Glomerular visceral epithelial cell (primary cell): Measurements from ENCODE around the gene SLC23A1.

ENCODE experiments used
- DNase-seq: peaks from one replicate; pipeline ENCODE4 v3.0.0-alpha.2; 2016; ENCODE audit errors: extremely low spot score

SLC23A1 gene

DNA sequence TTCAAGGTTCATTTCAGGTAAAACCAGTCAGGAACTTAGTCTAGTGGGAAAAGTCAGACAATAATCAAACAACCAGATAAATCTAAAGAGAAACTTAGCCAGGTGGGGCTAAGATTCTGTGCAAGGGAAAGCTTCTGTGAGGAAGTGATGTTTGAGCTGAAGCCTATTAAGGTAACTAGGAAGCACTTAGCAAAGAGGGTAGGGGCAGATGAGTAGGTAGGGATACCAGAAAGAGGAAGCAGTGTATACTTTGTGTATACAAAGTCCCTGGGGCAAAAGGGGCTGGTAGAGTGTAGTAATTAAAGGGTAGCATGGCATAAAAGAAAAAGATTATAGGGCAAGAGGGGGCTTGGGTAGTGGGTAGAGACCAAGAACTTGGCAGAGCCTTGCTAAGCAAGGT is 24.4 kb upstream of the SLC23A1 start:
- DNase-seq: no peak

- no peak for DNase-seq
Observed at GRCh38 chr5:139406963-139407362, 23.9 kb upstream of the SLC23A1 start.

GRCh38 chr5:139404484-139404840 is 21.4 kb upstream of the SLC23A1 start:
- no peak for DNase-seq

DNA sequence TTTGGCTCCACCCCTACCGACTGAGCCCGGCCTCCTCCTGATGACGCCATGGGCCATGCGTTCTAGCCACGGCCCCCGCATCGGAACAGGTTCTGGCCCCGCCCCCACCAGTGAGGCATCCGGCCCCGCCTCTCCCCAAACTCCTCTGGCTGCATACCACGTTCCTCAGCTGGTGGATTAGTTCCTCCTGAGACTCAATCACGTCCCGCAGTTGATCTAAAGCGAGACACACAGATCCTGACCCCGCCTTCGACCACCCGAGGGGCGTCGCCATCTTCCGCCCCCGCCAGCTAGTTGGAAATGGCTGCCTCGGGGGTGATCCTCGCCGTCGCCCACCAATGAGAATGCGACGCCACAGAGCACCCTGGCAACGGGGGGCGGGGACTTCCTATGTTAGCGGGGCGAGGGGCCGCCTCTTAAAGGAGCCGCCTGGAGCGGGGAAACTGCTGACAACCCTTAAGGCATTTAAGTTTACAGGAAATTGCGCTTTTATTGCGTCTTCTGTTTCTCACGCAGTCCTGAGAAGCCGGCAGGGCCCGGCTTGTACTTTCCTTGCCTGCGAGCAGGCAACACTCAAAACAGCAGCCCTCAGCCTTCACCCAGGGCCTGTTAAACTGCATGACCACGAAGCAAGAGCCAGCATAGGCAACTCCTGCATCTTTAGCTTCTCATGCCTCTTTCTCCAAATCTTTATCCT is 20.8 kb upstream of the SLC23A1 start, which contains the start of gene SPATA24:
Gene SPATA24 (minus strand): TSS at position 303 of the 697 bp plus-strand sequence. CDS start 29 bp downstream, at position 274.
- peak; percentile 97 for DNase-seq

DNA sequence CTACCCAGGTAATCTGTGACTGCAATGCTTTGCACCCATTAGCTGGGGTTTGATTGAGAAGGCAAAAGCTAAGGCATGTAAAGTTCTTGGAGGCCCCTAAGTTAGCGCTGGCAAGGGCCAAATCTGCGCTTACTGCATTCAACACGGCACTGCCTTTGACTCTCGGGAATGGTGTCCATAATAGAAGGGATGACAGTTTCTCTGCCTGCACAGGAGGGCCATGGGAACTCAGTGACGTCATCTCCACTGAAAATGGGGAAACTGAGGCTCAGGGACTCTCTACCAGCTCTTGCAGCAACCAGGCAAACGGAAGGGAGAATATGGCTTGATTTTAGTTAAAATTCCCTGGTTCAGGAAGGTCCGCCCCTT is 20.3 kb upstream of the SLC23A1 start:
- no peak for DNase-seq

GRCh38 chr5:139402561-139403158 is 19.6 kb upstream of the SLC23A1 start:
- peak; percentile 31 for DNase-seq

DNA sequence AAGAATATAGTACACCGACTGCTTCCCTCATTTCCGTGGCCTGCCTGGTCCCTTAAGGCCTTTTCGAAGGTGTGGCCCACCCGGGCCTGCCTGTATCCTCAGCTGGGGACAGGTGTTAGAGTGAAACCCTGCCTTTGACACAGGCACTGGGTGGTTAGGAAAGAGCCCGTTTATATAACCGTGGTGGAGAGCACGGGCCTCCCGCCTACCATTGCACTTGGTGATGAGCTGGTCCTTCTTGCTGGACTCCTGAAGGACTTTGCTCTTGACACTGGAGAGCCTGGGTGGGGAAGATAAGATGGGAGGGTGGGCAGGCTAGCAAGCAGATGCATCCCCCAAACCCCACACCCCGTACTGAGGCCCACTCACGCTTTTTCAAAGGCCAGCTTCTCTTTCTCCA is 18.4 kb upstream of the SLC23A1 start:
- DNase-seq: no peak

GRCh38 chr5:139399501-139400121 is 16.5 kb upstream of the SLC23A1 start:
- no peak for DNase-seq

GRCh38 chr5:139397921-139398320 is 14.8 kb upstream of the SLC23A1 start:
- no peak for DNase-seq

- no peak for DNase-seq
Observed at GRCh38 chr5:139396691-139397090, 13.6 kb upstream of the SLC23A1 start.

- DNase-seq: peak; percentile 32
Observed at GRCh38 chr5:139395844-139396640, 12.9 kb upstream of the SLC23A1 start.

GRCh38 chr5:139394654-139395566 is 11.8 kb upstream of the SLC23A1 start, which contains the start of gene PROB1:
Gene PROB1, minus strand, starts transcription at chr5:139395104. Its CDS starts 23 bp downstream, at chr5:139395081.
- DNase-seq: no peak

DNA sequence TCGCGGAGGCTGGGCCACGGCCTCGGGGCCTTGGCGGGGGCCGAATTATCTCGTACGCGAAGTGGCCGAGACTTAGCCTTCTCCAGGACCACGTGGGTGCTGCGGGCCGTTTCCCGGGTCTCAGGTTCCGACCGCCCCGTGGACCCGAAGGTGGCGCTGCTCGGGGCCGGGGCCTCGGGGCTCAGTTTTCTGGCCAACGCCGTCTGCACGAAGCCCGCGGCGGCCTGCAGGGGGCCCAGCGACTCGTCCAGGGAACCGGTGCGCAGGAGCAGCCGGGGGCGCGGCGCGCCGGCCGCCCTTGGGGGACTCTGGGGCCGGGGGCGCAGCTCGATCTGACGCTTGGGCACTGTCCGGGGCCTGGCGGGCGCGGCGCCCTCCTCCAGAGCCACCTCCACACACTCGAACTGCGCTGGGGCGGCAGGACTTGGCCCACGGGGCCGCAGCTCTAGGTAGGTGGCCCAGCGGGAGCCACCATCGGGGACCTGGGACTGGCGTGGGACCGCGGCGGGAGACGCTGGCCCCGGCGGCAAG is 11.1 kb upstream of the SLC23A1 start:
- DNase-seq: no peak

DNA sequence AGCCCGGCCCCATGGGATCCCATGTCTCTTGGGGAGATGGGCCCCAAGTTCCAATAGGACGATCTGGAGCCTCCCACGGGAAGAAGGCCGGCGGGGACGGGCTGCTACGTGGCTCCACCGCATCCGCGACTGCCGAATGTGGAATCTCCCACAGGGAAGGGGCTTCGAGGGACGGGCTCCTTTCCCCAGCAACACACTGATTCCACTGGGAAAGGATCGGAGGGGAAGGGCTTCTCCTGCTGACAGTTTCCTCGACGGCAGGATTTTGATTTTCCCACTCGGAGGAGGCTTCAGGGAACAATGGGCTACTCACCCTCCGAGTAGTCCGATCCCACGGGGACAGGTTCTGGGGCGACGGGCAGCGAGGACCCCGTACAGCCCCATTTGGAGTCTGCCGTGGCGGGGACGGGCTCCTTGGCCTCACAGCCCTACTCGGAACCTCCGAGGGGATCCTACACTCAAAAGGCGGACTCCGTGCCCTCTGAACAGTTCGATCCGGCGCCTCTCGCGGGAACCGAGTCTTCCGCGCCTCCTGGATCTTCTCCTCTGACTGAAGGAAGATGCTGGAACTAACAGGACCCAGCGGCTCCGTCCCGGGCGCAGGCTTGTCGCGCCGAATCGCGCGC is 10.5 kb upstream of the SLC23A1 start:
- no peak for DNase-seq

GRCh38 chr5:139392678-139393496 is 9.8 kb upstream of the SLC23A1 start:
- no peak for DNase-seq

GRCh38 chr5:139392324-139392677 is 9.2 kb upstream of the SLC23A1 start:
- no peak for DNase-seq

GRCh38 chr5:139391570-139392323 is 8.7 kb upstream of the SLC23A1 start:
- DNase-seq: no peak

- no peak for DNase-seq
Observed at GRCh38 chr5:139390639-139391569, 7.8 kb upstream of the SLC23A1 start.
